ENCODE results near the gene TRAF2.

GRCh38 chr9:136860529-136860928 lies 25.8 kb upstream of the TRAF2 start:
- TF ChIP-seq CTCF (IDR thresholded peaks at IDR 0.05) (no peak), EZH2 (IDR thresholded peaks at IDR 0.05; ENCODE audit: borderline replicate concordance, insufficient read depth, low read depth, low read length, poor library complexity, severe bottlenecking) (no peak)
